ENCODE data around the gene EMID1. TPM values are rescaled to one million over a fixed set of nuclear protein-coding genes. Genes with fewer than 3 reads are reported as not detected.

Gene EMID1
- polyA plus RNA-seq, 1 donor (not counting 4 experiments of a cell fraction or from before 2014, with no cell fraction given), result not detected

GRCh38 chr22:29208502-29208862, 2.8 kb downstream of the EMID1 start:
- DNase-seq (ENCODE audit: low read depth, low spot score) (no peak), FAIRE-seq (no peak)
- TF ChIP-seq EZH2 (IDR thresholded peaks at IDR 0.05; ENCODE audit: low read length) (no peak), CTCF (optimal IDR thresholded peaks at IDR 0.05 in 1 of 3, IDR thresholded peaks at IDR 0.05 in 1 of 3, conservative IDR thresholded peaks at IDR 0.05 in 1 of 3; ENCODE audit: extremely low read depth in 1 of 3, insufficient read depth in 2 of 3, low read length in 3 of 3) (no peak)
- H4K20me1 ChIP-seq (ENCODE audit: control insufficient read depth, extremely low read depth, insufficient read depth, low read length), result no peaks in the 10 kb centered on the region
- no peaks in the 10 kb centered on the region for H3K9me1 ChIP-seq (ENCODE audit: control insufficient read depth, extremely low read depth, insufficient read depth, low read length)
- no peaks in the 10 kb centered on the region for H3K4me1 ChIP-seq (ENCODE audit: control insufficient read depth, extremely low read depth, insufficient read depth, low read length)
- H3K9ac ChIP-seq (ENCODE audit: control insufficient read depth, extremely low read depth, insufficient read depth, low read length), result no peak overlapping the region
- H3K27me3 ChIP-seq (ENCODE audit: control insufficient read depth, extremely low read depth, insufficient read depth, low read length), result peaks cover 51% of the 10 kb centered on the region
- H3K79me2 ChIP-seq (ENCODE audit: control insufficient read depth, insufficient read depth, low read length), result no peaks in the 10 kb centered on the region
- H2AFZ ChIP-seq (ENCODE audit: control insufficient read depth, low read length), result no peak overlapping the region
- no peak overlapping the region for H3K27ac ChIP-seq (ENCODE audit: control insufficient read depth, insufficient read depth, low read length)
- no peaks in the 10 kb centered on the region for H3K36me3 ChIP-seq (ENCODE audit: control insufficient read depth in 2 of 2, extremely low read depth in 1 of 2, insufficient read depth in 2 of 2, low read length in 2 of 2)
- no peak overlapping the region for H3K4me2 ChIP-seq (ENCODE audit: control insufficient read depth, extremely low read depth, insufficient read depth, low read depth, low read length)
- no peaks in the 10 kb centered on the region for H3K9me3 ChIP-seq (ENCODE audit: control insufficient read depth, low read depth, low read length)
- dilution Hi-C loops (cut with MboI; ENCODE audit: extremely low pct_ligation_motif_present, low sequenced_read_pairs), result no loop called here
- no peak overlapping the region for H3K4me3 ChIP-seq (ENCODE audit: control insufficient read depth in 2 of 3, extremely low read depth in 1 of 3, insufficient read depth in 2 of 3, low read depth in 1 of 3, low read length in 3 of 3)

- dilution Hi-C loops (cut with MboI; ENCODE audit: extremely low pct_ligation_motif_present, low sequenced_read_pairs), result no loop called here
- Histone ChIP-seq H3K9me1 (ENCODE audit: control insufficient read depth, extremely low read depth, insufficient read depth, low read length) (no peaks in the 10 kb centered on the region), H3K9me3 (ENCODE audit: control insufficient read depth, low read depth, low read length) (no peaks in the 10 kb centered on the region), H3K4me3 (ENCODE audit: control insufficient read depth in 2 of 3, extremely low read depth in 1 of 3, insufficient read depth in 2 of 3, low read depth in 1 of 3, low read length in 3 of 3) (no peak overlapping the region), H3K79me2 (ENCODE audit: control insufficient read depth, insufficient read depth, low read length) (no peaks in the 10 kb centered on the region), H3K27me3 (ENCODE audit: control insufficient read depth, extremely low read depth, insufficient read depth, low read length) (peaks cover 51% of the 10 kb centered on the region), H3K4me2 (ENCODE audit: control insufficient read depth, extremely low read depth, insufficient read depth, low read depth, low read length) (no peak overlapping the region), H4K20me1 (ENCODE audit: control insufficient read depth, extremely low read depth, insufficient read depth, low read length) (no peaks in the 10 kb centered on the region), H2AFZ (ENCODE audit: control insufficient read depth, low read length) (no peak overlapping the region), H3K4me1 (ENCODE audit: control insufficient read depth, extremely low read depth, insufficient read depth, low read length) (no peaks in the 10 kb centered on the region), H3K27ac (ENCODE audit: control insufficient read depth, insufficient read depth, low read length) (no peak overlapping the region), H3K36me3 (ENCODE audit: control insufficient read depth in 2 of 2, extremely low read depth in 1 of 2, insufficient read depth in 2 of 2, low read length in 2 of 2) (no peaks in the 10 kb centered on the region), H3K9ac (ENCODE audit: control insufficient read depth, extremely low read depth, insufficient read depth, low read length) (no peak overlapping the region)
- FAIRE-seq, result no peak
- TF ChIP-seq CTCF (optimal IDR thresholded peaks at IDR 0.05 in 1 of 3, IDR thresholded peaks at IDR 0.05 in 1 of 3, conservative IDR thresholded peaks at IDR 0.05 in 1 of 3; ENCODE audit: extremely low read depth in 1 of 3, insufficient read depth in 2 of 3, low read length in 3 of 3), result no peak
- no peak for TF ChIP-seq EZH2 (IDR thresholded peaks at IDR 0.05; ENCODE audit: low read length)
- no peak for DNase-seq (ENCODE audit: low read depth, low spot score)
These were observed 3.4 kb downstream of the EMID1 start for GRCh38 chr22:29208879-29209623.

Data from keratinocyte (primary cell).